ENCODE data around the gene COPS4.
"Not testable (repeated sequence)": the region's sequence is repeated elsewhere in the genome, so short reads cannot be mapped to it uniquely, and the experiment has no call there.

COPS4 gene

GRCh38 chr4:83084956-83085355 is 50.0 kb downstream of the COPS4 start:
- not testable (repeated sequence) for DNase-seq (ENCODE audit: low spot score)

GRCh38 chr4:83089410-83090157 is 54.6 kb downstream of the COPS4 start:
- DNase-seq (ENCODE audit: low spot score), result no peak

GRCh38 chr4:83093060-83093640 is 58.2 kb downstream of the COPS4 start:
- no peak for DNase-seq (ENCODE audit: low spot score)

- no peak for DNase-seq (ENCODE audit: low spot score)
Observed at GRCh38 chr4:83096397-83096796, 61.4 kb downstream of the COPS4 start.

GRCh38 chr4:83104991-83105390 is 70.0 kb downstream of the COPS4 start:
- no peak for DNase-seq (ENCODE audit: low spot score)

- DNase-seq (ENCODE audit: low spot score), result no peak
Observed at GRCh38 chr4:83107631-83108030, 72.6 kb downstream of the COPS4 start.

GRCh38 chr4:83108101-83108861 is 73.3 kb downstream of the COPS4 start:
- no peak for DNase-seq (ENCODE audit: low spot score)

GRCh38 chr4:83109480-83110222 is 74.7 kb downstream of the COPS4 start:
- no peak for DNase-seq (ENCODE audit: low spot score)

- peak; percentile 65 for DNase-seq (ENCODE audit: low spot score)
Observed at GRCh38 chr4:83110223-83110945, 75.4 kb downstream of the COPS4 start.

GRCh38 chr4:83110970-83111750 is 76.2 kb downstream of the COPS4 start:
- DNase-seq (ENCODE audit: low spot score), result no peak

- DNase-seq (ENCODE audit: low spot score), result not testable (repeated sequence)
Observed at GRCh38 chr4:83111751-83112141, 76.8 kb downstream of the COPS4 start.

- DNase-seq (ENCODE audit: low spot score), result no peak
Observed at GRCh38 chr4:83112231-83112630, 77.2 kb downstream of the COPS4 start.

GRCh38 chr4:83112678-83113428 is 77.9 kb downstream of the COPS4 start:
- no peak for DNase-seq (ENCODE audit: low spot score)

GRCh38 chr4:83113429-83113786 is 78.4 kb downstream of the COPS4 start:
- no peak for DNase-seq (ENCODE audit: low spot score)

GRCh38 chr4:83114576-83114975 is 79.6 kb downstream of the COPS4 start, which contains the start of gene PLAC8:
Gene PLAC8 (minus strand): TSS chr4:83114729. CDS start chr4:83107921, 6,808 bp downstream.
- no peak for DNase-seq (ENCODE audit: low spot score)

GRCh38 chr4:83115000-83115399 is 80.0 kb downstream of the COPS4 start:
- no peak for DNase-seq (ENCODE audit: low spot score)

GRCh38 chr4:83115656-83116285 is 80.8 kb downstream of the COPS4 start:
- DNase-seq (ENCODE audit: low spot score), result no peak

- no peak for DNase-seq (ENCODE audit: low spot score)
Observed at GRCh38 chr4:83118869-83119268, 83.9 kb downstream of the COPS4 start.

- no peak for DNase-seq (ENCODE audit: low spot score)
Observed at GRCh38 chr4:83121246-83121645, 86.3 kb downstream of the COPS4 start.
